WTC11 (cell line): ENCODE measurements around the gene SPINT1.

Source experiments
- E2F1 ChIP-seq: sonication (generic); formaldehyde crosslinking; IDR thresholded peaks from 2 replicates; pipeline ENCODE4 v1.8.0; 2022; ENCODE audit warnings: mild to moderate bottlenecking, missing genetic modification reagents
- PRDM15 ChIP-seq: sonication (generic); formaldehyde crosslinking; IDR thresholded peaks from 2 replicates; pipeline ENCODE4 v1.8.0; 2022; ENCODE audit warnings: missing genetic modification reagents
- TF ChIP-seq, protein P1 (sequence below): fragments of 200-600 bp; IDR thresholded peaks from 2 replicates; pipeline ENCODE4 v1.8.0; 2022; ENCODE audit warnings: antibody characterized with exemption
- TF ChIP-seq, protein P2 (sequence below): sonication (generic); formaldehyde crosslinking; IDR thresholded peaks from 2 replicates; pipeline ENCODE4 v1.8.0; 2023; ENCODE audit warnings: missing genetic modification reagents

GRCh38 chr15:40815042-40815698, 28.7 kb upstream of the SPINT1 start:
- TF ChIP-seq E2F1 (CRISPR knock-in tag) (no peak), PRDM15 (CRISPR knock-in tag) (no peak)
- TF ChIP-seq, protein P1, sequence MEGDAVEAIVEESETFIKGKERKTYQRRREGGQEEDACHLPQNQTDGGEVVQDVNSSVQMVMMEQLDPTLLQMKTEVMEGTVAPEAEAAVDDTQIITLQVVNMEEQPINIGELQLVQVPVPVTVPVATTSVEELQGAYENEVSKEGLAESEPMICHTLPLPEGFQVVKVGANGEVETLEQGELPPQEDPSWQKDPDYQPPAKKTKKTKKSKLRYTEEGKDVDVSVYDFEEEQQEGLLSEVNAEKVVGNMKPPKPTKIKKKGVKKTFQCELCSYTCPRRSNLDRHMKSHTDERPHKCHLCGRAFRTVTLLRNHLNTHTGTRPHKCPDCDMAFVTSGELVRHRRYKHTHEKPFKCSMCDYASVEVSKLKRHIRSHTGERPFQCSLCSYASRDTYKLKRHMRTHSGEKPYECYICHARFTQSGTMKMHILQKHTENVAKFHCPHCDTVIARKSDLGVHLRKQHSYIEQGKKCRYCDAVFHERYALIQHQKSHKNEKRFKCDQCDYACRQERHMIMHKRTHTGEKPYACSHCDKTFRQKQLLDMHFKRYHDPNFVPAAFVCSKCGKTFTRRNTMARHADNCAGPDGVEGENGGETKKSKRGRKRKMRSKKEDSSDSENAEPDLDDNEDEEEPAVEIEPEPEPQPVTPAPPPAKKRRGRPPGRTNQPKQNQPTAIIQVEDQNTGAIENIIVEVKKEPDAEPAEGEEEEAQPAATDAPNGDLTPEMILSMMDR: no peak
- TF ChIP-seq, protein P2, sequence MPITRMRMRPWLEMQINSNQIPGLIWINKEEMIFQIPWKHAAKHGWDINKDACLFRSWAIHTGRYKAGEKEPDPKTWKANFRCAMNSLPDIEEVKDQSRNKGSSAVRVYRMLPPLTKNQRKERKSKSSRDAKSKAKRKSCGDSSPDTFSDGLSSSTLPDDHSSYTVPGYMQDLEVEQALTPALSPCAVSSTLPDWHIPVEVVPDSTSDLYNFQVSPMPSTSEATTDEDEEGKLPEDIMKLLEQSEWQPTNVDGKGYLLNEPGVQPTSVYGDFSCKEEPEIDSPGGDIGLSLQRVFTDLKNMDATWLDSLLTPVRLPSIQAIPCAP (CRISPR knock-in tag): no peak
